Cardiac muscle cell (in vitro differentiated cells and primary cell): ENCODE data around the gene ZSWIM6. TPM values are rescaled to one million over a fixed set of nuclear protein-coding genes. Genes with fewer than 3 reads are reported as not detected.

Experiments
- DNase-seq, 2 donors: peaks; one replicate each; pipeline versions ENCODE4 v3.0.0 to v3.0.0-alpha.2; 2010 to 2017; ENCODE audit warnings: low read depth in 1 of 2, low spot score in 1 of 2
- H3K27ac ChIP-seq: fragments of 200-600 bp; sonication (generic); 2 replicates; pipeline ENCODE4 v1.5.1; 2016
- H3K27me3 ChIP-seq: fragments of 200-600 bp; sonication (generic); 2 replicates; pipeline ENCODE4 v1.6.0; 2016; ENCODE audit warnings: control low read depth
- H3K36me3 ChIP-seq: fragments of 200-600 bp; sonication (generic); 2 replicates; pipeline ENCODE4 v1.5.1; 2016; ENCODE audit warnings: control low read depth
- H3K4me1 ChIP-seq: fragments of 200-600 bp; sonication (generic); 2 replicates; pipeline ENCODE4 v1.8.1; 2017; ENCODE audit warnings: low read depth, mild to moderate bottlenecking, mixed run types
- H3K4me3 ChIP-seq: fragments of 200-600 bp; sonication (generic); 2 replicates; pipeline ENCODE4 v1.5.1; 2016; ENCODE audit warnings: mild to moderate bottlenecking
- H3K9me3 ChIP-seq: fragments of 200-600 bp; sonication (generic); 2 replicates; pipeline ENCODE4 v1.5.1; 2017; ENCODE audit warnings: low read depth, mild to moderate bottlenecking, control low read depth
- polyA plus RNA-seq: library from polyadenylated mRNA; unstranded; fragments of >200 nt; fragmentation: Nextera tagmentation; extraction: Ambion mirVana; gene quantifications from 2 replicates; pipeline ENCODE4 v1.2.1, GENCODE V29; 2016
- total RNA-seq: library from RNA; depleted of rRNA; stranded (reverse); fragments of >200 nt; gene quantifications from 2 replicates; pipeline ENCODE4 v1.2.3, GENCODE V29; 2016
- TF ChIP-seq, protein P1 (sequence below): IDR thresholded peaks from 2 replicates; pipeline ENCODE4 v1.5.1; 2012; ENCODE audit warnings: low read depth, mild to moderate bottlenecking, low read length

Gene ZSWIM6
- total and polyA plus RNA-seq, 2 experiments from 2014 or later, result 3.4 to 8.3 TPM

DNA sequence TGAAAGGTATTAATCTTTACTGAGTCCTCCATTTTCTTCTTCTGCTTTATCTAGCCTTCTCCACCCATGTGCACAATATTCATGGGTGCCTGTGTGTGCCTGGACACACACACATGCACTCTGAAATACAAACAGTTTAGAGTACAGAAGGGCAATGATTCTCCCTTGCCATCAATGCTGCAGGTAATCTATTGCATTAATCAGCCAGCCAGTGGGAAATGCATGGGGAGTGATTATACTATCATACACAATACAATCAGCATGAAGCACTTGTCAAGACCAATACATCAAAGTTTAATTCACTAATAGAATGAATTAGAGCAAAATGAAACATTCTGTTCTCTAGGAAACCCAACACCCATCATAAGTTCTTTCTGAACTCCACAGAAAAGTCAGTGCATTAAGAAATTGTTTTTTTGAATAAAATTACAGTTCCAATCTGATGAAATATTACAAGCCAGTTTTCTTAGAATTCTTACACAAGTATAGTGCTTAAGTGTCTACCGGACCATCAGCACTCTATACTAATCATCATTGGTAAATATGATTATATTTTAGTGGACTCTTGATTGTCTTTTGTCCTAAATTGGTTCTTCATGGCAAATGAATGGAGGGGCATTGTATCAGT, 172.2 kb downstream of the ZSWIM6 start:
- no peak overlapping the region for H3K27ac ChIP-seq
- TF ChIP-seq, protein P1, sequence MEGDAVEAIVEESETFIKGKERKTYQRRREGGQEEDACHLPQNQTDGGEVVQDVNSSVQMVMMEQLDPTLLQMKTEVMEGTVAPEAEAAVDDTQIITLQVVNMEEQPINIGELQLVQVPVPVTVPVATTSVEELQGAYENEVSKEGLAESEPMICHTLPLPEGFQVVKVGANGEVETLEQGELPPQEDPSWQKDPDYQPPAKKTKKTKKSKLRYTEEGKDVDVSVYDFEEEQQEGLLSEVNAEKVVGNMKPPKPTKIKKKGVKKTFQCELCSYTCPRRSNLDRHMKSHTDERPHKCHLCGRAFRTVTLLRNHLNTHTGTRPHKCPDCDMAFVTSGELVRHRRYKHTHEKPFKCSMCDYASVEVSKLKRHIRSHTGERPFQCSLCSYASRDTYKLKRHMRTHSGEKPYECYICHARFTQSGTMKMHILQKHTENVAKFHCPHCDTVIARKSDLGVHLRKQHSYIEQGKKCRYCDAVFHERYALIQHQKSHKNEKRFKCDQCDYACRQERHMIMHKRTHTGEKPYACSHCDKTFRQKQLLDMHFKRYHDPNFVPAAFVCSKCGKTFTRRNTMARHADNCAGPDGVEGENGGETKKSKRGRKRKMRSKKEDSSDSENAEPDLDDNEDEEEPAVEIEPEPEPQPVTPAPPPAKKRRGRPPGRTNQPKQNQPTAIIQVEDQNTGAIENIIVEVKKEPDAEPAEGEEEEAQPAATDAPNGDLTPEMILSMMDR, result no peak
- H3K27me3 ChIP-seq, result no peaks in the 10 kb centered on the region
- no peak for DNase-seq
- H3K4me3 ChIP-seq, result no peak overlapping the region
- no peaks in the 10 kb centered on the region for H3K36me3 ChIP-seq
- no peaks in the 10 kb centered on the region for H3K4me1 ChIP-seq
- H3K9me3 ChIP-seq, result no peaks in the 10 kb centered on the region

DNA sequence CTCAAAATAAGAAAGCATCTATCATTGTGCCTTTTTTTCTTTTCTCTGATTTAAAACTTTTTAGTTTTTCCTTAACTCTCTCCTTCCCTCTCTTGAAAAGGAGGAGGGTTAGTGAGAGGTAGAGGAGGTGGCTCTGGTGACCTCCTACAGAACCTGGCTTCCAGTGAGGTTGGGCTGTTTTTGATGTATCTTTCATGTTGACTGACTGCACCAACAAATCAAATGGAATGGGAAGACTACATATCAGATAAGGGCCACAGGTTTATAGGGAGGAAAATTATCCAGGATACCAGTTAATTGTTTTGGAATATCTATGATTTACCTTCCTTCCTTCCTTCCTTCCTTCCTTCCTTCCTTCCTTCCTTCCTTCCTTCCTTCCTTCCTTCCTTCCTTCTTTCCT, 173.2 kb downstream of the ZSWIM6 start:
- Histone ChIP-seq H3K27ac (no peak overlapping the region), H3K4me3 (no peak overlapping the region), H3K36me3 (no peaks in the 10 kb centered on the region), H3K27me3 (no peaks in the 10 kb centered on the region), H3K4me1 (no peaks in the 10 kb centered on the region), H3K9me3 (no peaks in the 10 kb centered on the region)
- TF ChIP-seq, protein P1, result no peak
- DNase-seq, result no peak

DNA sequence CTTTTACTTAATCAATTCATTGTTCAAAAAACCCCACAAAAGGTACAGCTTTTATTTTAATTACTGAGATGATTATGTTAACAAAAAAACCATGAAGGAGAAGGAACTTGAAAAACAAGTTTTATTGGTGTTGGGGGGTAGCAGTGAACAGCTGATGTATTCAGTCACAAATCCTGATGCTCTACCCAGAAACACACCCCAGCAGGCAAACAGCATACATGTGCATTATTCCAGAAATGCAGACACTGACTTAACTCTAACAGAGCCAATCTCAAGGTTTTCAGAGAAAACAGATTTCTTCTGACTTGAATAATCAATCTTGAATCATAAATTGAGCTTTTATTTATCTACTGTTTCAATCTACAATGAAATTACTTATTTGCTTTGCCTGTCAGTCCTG, 175.2 kb downstream of the ZSWIM6 start:
- Histone ChIP-seq H3K27ac (no peak overlapping the region), H3K27me3 (no peaks in the 10 kb centered on the region), H3K4me1 (no peaks in the 10 kb centered on the region), H3K9me3 (no peaks in the 10 kb centered on the region), H3K36me3 (no peaks in the 10 kb centered on the region), H3K4me3 (no peak overlapping the region)
- no peak for DNase-seq
- TF ChIP-seq, protein P1, result no peak

DNA sequence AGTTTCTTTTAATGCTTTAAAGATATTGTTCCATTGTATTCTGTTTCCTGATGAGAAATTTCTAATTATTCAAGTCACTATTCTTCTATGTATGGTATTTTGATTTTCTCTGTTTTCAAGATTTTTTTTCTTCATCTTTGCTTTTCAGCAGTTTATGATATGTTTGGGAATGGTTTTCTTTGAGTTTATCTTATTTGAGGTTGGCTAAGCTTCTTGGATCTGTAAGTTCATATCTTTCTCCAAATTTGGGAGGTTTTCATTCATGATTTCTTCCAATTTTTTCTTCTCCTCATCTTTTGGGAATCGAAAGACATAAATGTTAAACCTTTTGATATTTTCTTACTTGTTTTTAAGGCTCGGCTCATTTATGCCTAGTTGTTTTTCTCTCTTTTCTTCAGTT, 184.9 kb downstream of the ZSWIM6 start:
- TF ChIP-seq, protein P1, result no peak
- no peaks in the 10 kb centered on the region for H3K4me1 ChIP-seq
- H3K9me3 ChIP-seq, result no peaks in the 10 kb centered on the region
- H3K27me3 ChIP-seq, result no peaks in the 10 kb centered on the region
- DNase-seq, result no peak
- no peaks in the 10 kb centered on the region for H3K36me3 ChIP-seq
- H3K4me3 ChIP-seq, result no peak overlapping the region
- H3K27ac ChIP-seq, result no peak overlapping the region

DNA sequence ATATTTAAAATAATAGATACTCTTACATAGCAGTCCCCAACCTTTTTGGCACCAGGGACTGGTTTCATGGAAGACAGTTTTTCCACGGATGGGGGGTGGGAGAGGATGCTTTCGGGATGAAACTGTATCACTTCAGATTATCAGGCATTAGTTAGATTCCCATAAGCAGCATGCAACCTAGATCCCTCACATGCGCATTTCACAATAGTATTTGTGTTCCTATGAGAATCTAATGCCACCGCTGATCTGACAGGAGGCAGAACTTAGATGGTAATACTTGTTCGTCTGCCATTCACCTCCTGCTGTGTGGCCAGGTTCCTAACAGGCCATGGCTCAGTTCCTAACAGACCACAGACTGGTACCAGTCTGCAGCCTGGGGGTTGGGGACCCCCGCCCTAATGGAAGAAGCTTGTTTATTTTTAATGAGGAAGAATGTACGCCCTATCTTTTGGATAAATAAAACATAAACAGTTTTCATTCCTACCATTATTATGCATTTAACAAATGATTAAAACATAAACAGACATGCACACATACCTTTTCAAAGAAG, 187.7 kb downstream of the ZSWIM6 start:
- Histone ChIP-seq H3K4me1 (no peaks in the 10 kb centered on the region), H3K27ac (no peak overlapping the region), H3K36me3 (no peaks in the 10 kb centered on the region), H3K9me3 (no peaks in the 10 kb centered on the region), H3K27me3 (no peaks in the 10 kb centered on the region), H3K4me3 (no peak overlapping the region)
- TF ChIP-seq, protein P1, result no peak
- DNase-seq, result no peak
